GM19239 (cell line): Measurements from ENCODE around the gene FYCO1.

ENCODE experiments used
- DNase-seq: peaks from one replicate; pipeline ENCODE4 v3.0.0; 2011; ENCODE audit warnings: low spot score; ENCODE audit not compliant: insufficient read length
- FAIRE-seq: peaks from 2 replicates; lab custom pipeline; 2011; peaks lifted over from hg19 to GRCh38; lab: Jason Lieb, UNC

The FYCO1 gene

DNA sequence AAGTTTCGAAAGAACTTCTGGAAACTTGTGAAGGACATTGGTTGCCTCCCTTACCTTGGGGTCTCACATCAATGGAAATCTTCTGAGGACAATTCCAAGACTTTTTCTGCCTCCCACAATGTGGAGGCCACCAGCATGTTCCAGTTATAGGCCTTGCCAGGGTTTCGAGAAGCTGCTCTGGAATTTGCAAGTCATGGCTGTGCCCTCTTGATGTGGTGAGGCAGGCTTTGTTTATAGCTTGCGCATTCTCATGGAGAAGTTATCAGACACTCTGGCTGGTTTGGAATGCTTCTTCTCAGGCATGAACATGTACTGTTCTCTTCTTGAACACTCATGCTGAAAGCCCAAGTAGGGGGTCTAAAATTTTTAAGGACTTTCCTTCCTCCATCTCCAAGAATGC is 48.3 kb downstream of the FYCO1 start:
- DNase-seq (no peak), FAIRE-seq (no peak)

DNA sequence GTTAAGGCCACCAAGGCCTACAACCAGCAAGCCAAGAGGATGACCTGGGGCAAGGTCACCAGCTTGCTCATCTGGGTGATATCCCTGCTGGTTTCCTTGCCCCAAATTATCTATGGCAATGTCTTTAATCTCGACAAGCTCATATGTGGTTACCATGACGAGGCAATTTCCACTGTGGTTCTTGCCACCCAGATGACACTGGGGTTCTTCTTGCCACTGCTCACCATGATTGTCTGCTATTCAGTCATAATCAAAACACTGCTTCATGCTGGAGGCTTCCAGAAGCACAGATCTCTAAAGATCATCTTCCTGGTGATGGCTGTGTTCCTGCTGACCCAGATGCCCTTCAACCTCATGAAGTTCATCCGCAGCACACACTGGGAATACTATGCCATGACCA is 48.7 kb downstream of the FYCO1 start:
- no peak for DNase-seq
- no peak for FAIRE-seq

DNA sequence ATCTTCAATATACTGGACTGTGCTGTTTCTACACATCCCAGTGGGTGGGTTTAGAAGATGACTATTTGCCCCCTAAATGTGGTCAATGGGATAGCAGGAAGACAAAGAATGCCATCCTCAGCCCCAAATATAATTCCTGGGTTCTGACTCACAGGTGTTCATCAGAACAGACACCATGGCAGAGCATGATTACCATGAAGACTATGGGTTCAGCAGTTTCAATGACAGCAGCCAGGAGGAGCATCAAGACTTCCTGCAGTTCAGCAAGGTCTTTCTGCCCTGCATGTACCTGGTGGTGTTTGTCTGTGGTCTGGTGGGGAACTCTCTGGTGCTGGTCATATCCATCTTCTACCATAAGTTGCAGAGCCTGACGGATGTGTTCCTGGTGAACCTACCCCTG is 49.3 kb downstream of the FYCO1 start:
- DNase-seq (no peak), FAIRE-seq (no peak)

DNA sequence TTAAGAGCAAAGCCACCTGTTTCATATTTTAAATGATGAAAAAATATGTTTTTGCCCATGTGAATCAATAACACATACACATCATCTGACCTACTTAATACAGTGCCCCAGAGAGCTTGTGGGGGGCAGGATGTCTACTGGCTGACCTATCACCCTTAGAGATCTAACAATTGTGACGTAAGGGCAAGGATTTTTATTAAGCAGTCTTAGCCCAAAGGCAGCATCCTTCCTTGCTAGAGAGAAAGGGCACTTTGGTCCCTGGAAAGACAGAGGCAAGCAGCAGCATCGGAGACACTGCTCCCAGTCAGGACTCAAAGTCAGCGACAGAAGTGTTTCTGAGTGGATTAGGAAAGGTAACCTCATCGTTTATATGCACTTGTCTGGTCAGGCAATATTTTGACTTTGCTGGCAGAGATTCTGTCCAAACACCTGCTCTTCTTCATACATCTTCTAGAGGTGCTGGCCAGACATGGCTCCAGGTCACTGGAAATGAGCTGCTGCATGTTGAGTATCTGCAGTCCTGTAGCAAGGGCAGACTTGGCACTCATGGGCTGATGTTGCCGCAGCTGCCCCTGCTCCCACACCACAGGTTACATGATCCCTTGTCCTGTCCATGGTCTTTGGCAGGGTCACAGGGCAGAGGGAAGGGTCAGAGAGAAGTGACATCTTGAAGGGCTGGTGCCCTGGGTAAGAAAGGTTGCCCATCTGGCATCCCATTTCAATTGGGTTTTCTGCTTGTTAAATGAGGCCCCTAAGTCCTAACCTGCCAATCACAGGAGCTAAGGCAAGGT is 50.6 kb downstream of the FYCO1 start:
- DNase-seq (no peak), FAIRE-seq (no peak)

DNA sequence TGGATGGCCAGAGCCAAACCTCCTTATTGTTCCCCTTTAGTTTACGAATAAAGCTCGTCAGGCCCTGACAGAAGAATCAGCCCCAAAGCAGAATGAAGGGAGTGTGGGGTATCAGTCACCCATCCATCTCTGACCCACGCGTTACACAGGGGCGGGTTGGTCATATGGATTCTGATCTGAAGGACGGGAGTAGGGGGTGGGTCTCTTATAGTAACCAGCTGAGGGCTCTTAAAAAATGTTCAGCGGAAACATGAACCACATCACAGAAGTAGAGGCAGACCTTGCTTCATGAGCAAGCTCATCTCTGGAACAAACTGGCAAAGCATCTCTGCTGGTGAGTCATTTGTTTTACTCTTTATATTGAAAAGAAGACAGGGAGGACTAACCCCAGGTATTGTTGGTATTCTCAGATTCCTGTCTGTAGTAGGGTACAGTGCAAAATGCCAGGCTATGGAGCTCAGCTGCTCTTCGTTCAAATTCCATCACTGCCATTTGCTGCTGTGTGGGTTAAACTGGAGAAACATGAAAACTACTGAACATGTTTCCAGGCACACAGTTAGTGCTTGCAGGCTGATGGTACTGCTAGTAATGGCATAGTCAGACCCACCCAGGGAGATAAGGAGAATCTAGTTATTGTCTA is 52.3 kb downstream of the FYCO1 start, which contains the start of gene CXCR6:
CXCR6 (plus strand) TSS at position 258 of the 640 bp plus-strand sequence. CDS start 3,018 bp downstream, outside the sequence.
- DNase-seq (no peak), FAIRE-seq (no peak)

DNA sequence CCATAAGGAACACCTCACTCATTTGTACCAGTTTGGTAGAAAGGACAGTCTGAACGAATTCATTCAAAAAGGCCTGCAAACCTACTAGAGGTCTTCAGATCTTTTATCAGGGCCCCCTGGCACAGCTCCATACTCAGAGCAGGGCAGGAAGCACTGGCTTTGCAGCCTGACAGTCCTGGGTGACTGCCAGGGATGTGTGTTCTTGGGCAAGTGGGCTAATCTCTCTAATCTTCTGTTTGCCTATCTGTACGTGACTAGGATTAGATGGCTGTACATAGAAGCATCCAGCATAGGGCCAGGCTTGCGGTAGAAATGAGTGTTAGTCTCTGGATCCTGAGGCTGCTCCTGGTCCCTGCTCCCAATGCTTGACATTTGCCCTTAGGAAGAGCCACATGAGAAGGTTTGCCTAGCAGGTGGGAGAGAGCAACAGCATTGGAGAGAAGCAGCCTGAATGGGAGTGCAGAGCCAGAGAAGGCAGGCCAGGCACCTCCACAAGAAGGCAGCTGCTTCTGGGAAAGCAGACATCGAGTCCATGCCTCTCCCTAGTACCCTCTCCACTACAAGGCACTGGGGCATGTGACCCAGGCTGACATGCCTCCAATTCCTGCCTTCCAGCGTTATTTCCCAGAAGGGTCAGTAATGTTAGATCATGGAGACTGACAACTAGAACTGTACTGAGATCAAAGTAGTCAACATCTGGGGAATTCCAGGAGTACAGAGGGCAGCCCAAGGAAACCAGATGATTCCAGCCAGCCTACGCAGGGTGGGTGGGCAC is 53.4 kb downstream of the FYCO1 start:
- FAIRE-seq: no peak
- no peak for DNase-seq

DNA sequence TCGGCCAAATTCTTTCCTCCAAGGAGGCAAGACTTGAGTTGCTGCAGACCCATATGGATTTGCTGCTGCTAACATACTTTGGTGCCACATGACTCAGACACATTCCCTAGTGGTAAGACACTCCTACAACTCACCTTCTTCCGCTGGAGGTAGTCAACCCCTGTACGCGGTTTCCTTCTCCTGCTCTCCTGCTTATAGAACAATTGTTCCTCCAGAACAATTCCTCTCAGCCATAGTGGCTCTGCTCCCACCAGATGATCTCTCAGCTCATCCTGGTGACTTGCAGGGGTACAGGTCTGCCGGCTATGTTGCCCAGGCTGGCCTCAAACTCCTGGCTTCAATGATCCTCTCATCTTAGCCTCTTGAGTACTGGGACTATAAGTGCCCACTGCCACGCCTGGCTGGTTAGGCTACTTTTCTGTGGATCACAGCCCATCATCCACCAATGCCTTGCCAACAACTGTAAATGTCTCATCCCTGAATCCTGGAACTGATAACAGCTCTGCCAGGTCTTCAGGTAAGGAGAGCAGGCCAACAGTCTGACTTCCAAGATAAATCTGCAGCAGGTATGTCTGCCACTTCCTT is 54.8 kb downstream of the FYCO1 start:
- FAIRE-seq (no peak), DNase-seq (no peak)

DNA sequence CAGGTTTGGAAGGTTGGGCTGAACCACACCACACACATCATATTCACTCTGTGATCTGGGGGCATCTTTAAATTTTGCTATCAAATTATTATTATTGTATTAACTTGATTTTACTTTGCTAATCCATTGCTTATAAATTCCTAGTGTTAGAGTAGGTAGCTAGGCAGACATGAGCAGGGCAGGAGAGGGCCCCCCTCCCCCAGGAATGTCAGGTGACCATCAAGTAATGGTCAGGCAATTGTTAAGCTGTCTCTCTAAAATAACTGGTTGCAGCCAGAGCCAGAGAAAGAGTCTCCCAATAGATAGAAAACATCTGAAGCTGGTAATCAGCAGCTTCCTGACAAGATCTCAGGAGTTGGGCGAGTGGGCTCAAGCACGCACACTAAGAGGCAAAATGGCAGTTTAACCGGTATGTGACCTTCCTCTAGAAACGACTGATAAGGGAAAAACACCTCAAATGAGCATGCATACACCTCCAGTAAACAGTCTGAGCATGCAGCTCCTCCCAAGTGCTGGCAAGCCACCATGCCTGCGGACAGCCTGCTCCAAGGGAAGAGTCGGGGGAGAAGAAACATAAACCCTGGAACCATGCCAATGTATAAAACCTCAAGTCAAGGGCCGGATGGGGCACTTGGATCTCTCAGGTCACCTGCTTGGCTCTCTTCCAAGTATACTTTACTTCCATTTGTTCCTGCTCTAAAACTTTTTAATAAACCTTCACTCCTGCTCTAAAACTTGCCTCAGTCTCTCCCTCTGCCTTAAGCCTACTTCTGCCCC is 55.4 kb downstream of the FYCO1 start:
- DNase-seq (no peak), FAIRE-seq (no peak)

DNA sequence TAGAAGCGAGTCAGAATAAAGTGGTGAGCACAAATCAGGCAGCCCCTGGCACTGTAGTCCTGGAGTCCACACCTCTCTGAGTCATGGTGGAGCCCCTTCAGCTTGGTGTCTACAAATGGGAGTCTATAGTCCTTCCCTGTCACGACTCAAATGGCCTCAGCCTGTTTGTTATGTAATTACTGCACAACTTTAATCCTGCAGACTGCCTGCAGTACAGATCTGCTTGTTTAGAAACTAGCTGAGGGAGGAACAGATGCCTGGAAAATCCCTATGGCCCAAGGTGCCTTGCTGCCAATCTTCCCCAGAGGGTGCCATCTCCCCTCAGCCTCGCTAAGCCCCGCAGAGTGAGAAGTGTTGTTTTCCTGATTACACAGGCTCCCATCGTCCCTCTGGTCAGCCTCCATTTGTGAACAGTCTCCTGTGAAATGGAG is 56.3 kb downstream of the FYCO1 start:
- no peak for FAIRE-seq
- DNase-seq: no peak

DNA sequence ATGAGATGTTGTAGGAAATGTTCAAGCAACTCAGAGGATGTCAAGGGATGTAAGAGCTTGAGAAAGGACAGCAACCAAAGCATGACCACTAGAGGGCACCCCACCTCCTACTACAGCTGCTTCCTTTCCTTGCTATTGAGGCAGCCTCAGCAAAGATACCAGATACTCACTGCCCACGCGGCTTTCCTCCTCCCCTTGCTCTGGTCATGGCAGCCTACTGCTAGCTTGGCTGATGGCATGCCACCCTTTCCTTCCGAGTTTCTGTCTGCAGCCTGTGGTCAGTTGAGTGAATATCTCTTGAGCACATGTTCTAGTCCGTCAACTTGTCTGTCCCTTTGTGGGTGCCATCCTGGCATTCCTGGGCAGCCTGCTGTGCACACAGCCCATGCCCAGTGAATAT is 56.8 kb downstream of the FYCO1 start:
- FAIRE-seq: peak; percentile 93
- peak; percentile 69 for DNase-seq

DNA sequence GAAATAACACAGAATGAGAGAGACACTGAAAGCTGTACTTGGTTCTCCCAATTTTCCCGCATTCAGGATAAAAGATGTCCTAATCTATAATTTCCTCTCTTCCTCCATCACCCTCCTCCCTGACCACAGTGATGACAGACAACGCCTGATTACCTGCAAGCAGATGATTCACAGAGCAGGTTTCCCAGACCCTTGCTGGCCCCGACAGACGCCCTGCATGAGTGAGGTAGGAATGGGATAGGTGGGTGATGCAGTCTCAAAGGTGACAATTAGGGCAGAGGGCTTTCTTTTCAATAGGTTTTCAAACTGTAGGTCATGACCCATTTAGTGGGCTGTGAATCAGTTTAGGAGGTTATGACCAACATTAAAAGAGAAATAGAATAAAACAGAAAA is 57.6 kb downstream of the FYCO1 start:
- FAIRE-seq (no peak), DNase-seq (no peak)

DNA sequence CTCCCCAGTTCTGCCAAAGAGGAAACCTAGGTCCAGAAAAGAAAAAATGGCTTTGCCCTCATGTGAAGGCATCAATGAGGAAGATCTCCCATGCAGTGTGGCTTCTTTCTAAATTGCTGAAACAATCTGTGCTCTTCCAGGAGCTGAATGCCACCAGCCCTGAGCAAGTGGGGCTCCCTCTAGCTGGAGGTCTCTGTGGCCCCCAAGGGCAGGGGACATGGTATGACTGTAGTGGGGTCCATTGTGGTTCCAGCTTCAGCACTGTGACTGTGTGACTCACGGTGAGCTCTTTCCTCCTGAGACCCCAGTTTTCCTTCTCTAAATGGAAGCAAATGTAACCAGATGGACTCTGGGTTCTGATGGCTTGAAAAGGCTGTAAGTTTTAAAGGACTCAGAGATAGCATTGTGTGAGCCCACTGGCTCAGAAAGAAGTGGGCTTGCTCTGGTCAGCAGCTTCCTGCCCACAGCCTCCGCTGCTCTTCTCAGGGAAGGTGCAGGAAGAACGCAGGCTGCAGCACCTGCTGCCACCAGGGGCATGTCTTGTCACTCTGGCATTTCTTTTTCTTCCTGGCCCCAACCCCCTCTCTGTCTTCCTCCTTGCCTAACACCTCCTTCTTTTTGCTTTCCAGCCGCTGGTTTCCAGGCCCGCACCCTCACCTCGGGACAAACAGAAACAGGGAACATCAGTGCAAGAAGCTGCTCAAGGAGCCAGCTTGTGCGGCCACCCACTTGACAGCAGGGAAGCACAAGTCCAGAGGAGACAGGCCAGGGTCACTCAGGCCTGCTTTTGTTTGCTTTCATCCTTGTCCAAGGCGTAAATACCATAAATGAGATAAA is 58.2 kb downstream of the FYCO1 start:
- DNase-seq (no peak), FAIRE-seq (no peak)

DNA sequence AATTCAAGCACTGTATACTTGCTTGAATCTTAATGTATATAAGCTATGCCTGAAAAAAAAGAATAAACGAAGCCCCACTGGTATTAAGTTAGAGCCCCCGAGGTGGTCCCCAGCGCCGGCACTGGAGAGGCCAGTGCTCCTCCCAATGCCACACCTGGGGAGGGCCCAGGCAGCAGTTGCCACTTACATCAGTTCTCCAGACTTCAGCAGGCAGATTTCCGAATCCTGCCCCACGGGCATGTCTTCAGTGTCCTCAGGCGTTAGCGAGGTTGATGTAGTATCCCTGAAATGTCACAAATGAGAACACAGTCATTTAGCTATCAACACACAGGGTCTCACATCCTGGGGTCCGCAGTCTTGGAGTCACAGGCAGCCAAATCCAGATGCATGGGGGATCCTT is 59.4 kb downstream of the FYCO1 start:
- DNase-seq: no peak
- no peak for FAIRE-seq

DNA sequence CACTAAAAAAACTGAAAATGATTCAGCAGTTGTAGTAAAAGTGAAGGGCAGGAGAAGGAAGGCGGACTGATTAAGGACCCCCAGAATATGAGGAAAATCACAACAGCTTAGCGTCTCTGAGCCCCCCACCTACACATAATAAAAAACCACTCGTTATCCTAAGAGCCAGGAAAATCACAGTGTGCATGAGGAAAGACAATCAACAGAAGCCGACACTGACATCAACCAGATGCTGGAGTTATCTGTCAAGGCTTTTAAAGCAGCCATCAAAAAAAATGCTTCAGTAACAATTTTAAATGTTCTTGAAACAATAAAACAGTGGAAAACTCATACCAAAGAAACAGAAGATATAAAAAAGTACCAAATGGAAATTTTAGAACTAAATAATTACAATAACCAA is 62.0 kb downstream of the FYCO1 start:
- FAIRE-seq: no peak
- DNase-seq: no peak

DNA sequence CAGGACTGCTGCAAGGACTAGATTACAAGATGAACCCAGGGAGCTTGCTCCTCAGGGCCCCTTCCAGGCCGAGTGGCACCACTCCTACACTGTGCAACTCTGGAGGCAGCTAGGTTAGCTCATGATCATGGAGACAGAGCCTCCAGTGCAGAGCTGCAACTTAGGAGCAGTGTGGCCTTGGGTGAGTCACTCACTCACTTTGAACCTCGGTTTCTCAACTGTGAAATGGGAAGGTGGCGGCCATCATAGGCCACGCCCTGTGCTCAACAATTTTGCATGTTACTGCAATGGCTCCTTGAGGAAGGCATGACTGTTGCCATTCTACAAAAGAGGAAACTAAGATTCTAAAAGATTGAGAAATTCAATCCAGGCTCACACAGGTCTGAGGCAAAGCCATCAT is 63.5 kb downstream of the FYCO1 start:
- DNase-seq (no peak), FAIRE-seq (no peak)

DNA sequence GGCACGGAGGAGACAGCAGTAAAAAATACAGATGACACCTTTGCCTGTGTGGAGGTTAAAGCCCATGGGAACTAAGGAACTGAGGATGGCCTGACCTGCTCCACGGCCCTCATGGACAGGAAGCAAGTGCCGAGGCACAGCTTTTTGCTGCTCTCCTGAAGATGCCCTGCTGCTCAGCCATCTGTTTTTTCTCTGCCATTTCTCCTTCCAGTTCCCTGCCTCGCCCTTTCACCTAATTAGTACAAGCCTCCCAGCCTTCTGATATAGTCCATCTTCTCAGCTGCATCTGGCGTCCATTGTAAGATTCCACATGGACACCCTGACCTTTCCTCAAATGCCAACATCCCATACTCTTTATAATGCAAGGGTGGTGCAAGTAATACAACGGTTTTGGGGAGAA is 64.1 kb downstream of the FYCO1 start:
- no peak for DNase-seq
- no peak for FAIRE-seq

DNA sequence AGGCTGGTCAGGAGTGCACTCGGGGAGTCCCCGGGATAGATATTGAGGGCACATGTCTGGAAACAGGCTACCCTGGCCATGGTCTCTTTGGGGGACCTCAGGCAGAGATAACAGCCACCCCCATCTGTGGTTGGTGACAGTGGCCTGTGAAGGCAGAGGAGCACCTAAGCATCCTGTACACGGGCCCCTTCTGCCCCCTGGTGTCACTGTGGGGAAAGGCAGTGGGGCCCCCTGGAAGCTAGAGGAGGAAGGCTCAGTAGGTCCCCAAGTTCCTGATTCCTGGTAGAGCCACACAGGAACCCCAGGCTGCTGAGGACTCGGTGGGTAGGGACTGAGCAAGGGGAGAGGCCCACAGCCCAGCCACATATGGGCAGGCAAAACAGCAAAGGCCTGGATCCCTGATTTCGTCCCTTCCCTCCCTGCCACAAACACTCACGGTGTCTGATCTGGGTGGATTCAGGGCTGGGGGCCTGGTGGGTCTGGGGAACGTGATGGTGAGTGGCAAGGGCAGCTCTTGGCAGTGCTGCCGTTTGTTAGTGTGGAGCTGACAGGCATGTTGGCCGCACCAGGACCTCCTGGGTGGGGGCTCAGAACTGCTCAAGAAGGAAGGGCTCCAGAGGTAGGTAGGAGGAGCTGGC is 66.5 kb downstream of the FYCO1 start:
- DNase-seq (peak; percentile 75), FAIRE-seq (peak; percentile 73)

DNA sequence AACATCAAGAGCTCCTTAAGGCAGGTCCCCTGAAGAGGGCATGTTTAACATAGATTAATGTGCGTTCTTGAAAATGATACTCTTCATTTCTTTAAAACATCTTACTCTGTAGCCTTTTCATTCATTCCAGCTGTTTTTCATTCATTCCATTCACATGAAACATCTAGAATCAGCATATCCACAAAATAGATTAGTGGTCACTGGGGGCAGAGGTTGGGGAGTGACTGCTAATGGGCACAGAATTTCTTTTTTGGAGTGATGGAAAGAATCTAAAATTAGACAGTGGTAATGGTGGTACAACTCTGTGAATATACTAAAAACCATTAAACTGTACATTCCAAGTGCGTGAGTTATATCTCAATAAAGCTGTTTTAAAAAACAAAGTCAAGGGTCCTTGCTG is 67.7 kb downstream of the FYCO1 start:
- FAIRE-seq: no peak
- DNase-seq: no peak

DNA sequence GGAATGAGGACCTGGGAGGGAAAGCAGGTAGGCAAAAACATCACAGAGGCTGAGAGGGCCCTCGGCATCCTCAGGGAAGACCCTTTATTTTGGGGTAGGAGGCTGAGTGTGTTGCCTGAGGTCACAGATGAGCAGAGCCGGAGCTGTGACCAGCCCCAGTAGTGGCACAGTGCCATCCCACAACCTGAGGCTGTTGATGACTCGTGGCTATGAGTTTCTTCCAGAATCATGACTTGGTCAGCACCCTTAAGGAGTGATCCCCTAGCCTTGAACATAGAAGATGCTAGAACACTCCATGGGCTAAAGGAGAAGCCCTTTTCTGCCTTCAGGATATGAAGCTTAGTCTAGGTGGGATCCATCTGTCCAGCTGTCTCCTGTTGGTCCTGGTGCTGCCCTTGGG is 71.9 kb downstream of the FYCO1 start:
- no peak for DNase-seq
- no peak for FAIRE-seq
